22Rv1 (cell line): Measurements from ENCODE around the gene KLHL11.
"Not testable (repeated sequence)": the region's sequence is repeated elsewhere in the genome, so short reads cannot be mapped to it uniquely, and the experiment has no call there.

Source experiments
- H3K27ac ChIP-seq: fragments of 450-650 bp; 2 replicates; pipeline ENCODE4 v1.5.1; 2017
- CTCF ChIP-seq: fragments of 450-650 bp; IDR thresholded peaks from 2 replicates; pipeline ENCODE4 v1.5.1; 2017; ENCODE audit warnings: mild to moderate bottlenecking
- ZFX ChIP-seq: fragments of 450-650 bp; IDR thresholded peaks from 2 replicates; pipeline ENCODE4 v1.6.1; 2017; ENCODE audit warnings: antibody characterized with exemption, borderline replicate concordance

KLHL11 gene

GRCh38 chr17:41835214-41835799, 29.9 kb downstream of the KLHL11 start:
- TF ChIP-seq ZFX = no peak
- no peak for TF ChIP-seq CTCF
- peak overlapping the region; percentile 43 for H3K27ac ChIP-seq

- not testable (repeated sequence) for H3K27ac ChIP-seq
These were observed 35.3 kb downstream of the KLHL11 start for GRCh38 chr17:41829961-41830360.

GRCh38 chr17:41825175-41825845, 39.9 kb downstream of the KLHL11 start:
- H3K27ac ChIP-seq = no peak overlapping the region
- TF ChIP-seq CTCF (no peak), ZFX (no peak)

- no peak overlapping the region for H3K27ac ChIP-seq
These were observed 41.1 kb downstream of the KLHL11 start for GRCh38 chr17:41824086-41824485.

GRCh38 chr17:41823580-41823979, 41.6 kb downstream of the KLHL11 start:
- H3K27ac ChIP-seq = no peak overlapping the region
- no peak for TF ChIP-seq CTCF
- TF ChIP-seq ZFX = no peak

More at GRCh38 chr17:41824086-41824485, 41.1 kb downstream of the KLHL11 start:
- TF ChIP-seq CTCF = no peak
- no peak for TF ChIP-seq ZFX

- TF ChIP-seq ZFX = no peak
- no peak for TF ChIP-seq CTCF
- H3K27ac ChIP-seq = no peak overlapping the region
These were observed 42.1 kb downstream of the KLHL11 start for GRCh38 chr17:41823141-41823524.

GRCh38 chr17:41822216-41823140, 42.7 kb downstream of the KLHL11 start:
- TF ChIP-seq CTCF = no peak
- TF ChIP-seq ZFX = no peak
- H3K27ac ChIP-seq = no peak overlapping the region
